ENCODE measurements around the gene RPIA. TPM values are rescaled to one million over a fixed set of nuclear protein-coding genes. Genes with fewer than 3 reads are reported as not detected.
"Not testable (repeated sequence)": the region's sequence is repeated elsewhere in the genome, so short reads cannot be mapped to it uniquely, and the experiment has no call there.

The RPIA gene
- total RNA-seq, 4 donors from 2014 or later, result 16.3 to 28.1 (median 16.6) TPM

- DNase-seq, result peak; percentile 32 to 77 (median 77)
- peak overlapping the region; percentile 11 to 33 (median 32) for H3K4me3 ChIP-seq
- H3K9me3 ChIP-seq, result no peaks in the 10 kb centered on the region
- TF ChIP-seq POLR2A (IDR thresholded peaks at IDR 0.05) (no peak), CTCF (IDR thresholded peaks at IDR 0.05) (no peak)
- peak overlapping the region in 2 of 4 donors; percentile 25 to 51 for H3K27ac ChIP-seq
- no peaks in the 10 kb centered on the region for H3K36me3 ChIP-seq
- H3K4me1 ChIP-seq, result peaks cover 0 to 11% (median 6%) of the 10 kb centered on the region in 4 donors
- H3K27me3 ChIP-seq, result no peaks in the 10 kb centered on the region
These were observed 73.8 kb downstream of the RPIA start for GRCh38 chr2:88765154-88765888.

- not testable (repeated sequence) for H3K27ac ChIP-seq, H3K36me3 ChIP-seq, DNase-seq, H3K9me3 ChIP-seq, H3K27me3 ChIP-seq
- peak overlapping the region; percentile 11 to 33 (median 32) for H3K4me3 ChIP-seq
- peaks cover 0 to 11% (median 6%) of the 10 kb centered on the region in 4 donors for H3K4me1 ChIP-seq
These were observed 74.5 kb downstream of the RPIA start for GRCh38 chr2:88765889-88766481.

- Histone ChIP-seq H3K27me3 (no peaks in the 10 kb centered on the region), H3K27ac (no peak overlapping the region), H3K9me3 (no peaks in the 10 kb centered on the region), H3K4me3 (no peak overlapping the region), H3K4me1 (peaks cover 0 to 10% (median 5%) of the 10 kb centered on the region in 4 donors), H3K36me3 (no peaks in the 10 kb centered on the region)
- TF ChIP-seq POLR2A (IDR thresholded peaks at IDR 0.05) (no peak), CTCF (IDR thresholded peaks at IDR 0.05) (no peak)
- DNase-seq, result no peak
These were observed 78.5 kb downstream of the RPIA start for GRCh38 chr2:88770016-88770415.

GRCh38 chr2:88773233-88774028 is 82.0 kb downstream of the RPIA start:
- H3K27ac ChIP-seq, DNase-seq, H3K4me1 ChIP-seq, H3K9me3 ChIP-seq, H3K4me3 ChIP-seq, H3K36me3 ChIP-seq, H3K27me3 ChIP-seq: not testable (repeated sequence)

GRCh38 chr2:88789213-88789612 is 97.7 kb downstream of the RPIA start:
- H3K27me3 ChIP-seq, H3K27ac ChIP-seq, H3K36me3 ChIP-seq, H3K4me1 ChIP-seq, H3K9me3 ChIP-seq, DNase-seq, H3K4me3 ChIP-seq: not testable (repeated sequence)

GRCh38 chr2:88795932-88796331 is 104.5 kb downstream of the RPIA start:
- not testable (repeated sequence) for H3K4me1 ChIP-seq, H3K36me3 ChIP-seq, H3K9me3 ChIP-seq, H3K27me3 ChIP-seq, DNase-seq, H3K27ac ChIP-seq, H3K4me3 ChIP-seq

GRCh38 chr2:88796523-88796922 is 105.0 kb downstream of the RPIA start:
- H3K4me3 ChIP-seq, H3K9me3 ChIP-seq, H3K36me3 ChIP-seq, DNase-seq, H3K4me1 ChIP-seq, H3K27me3 ChIP-seq, H3K27ac ChIP-seq: not testable (repeated sequence)

GRCh38 chr2:88797164-88797563 is 105.7 kb downstream of the RPIA start:
- H3K36me3 ChIP-seq, H3K4me1 ChIP-seq, DNase-seq, H3K9me3 ChIP-seq, H3K27ac ChIP-seq, H3K4me3 ChIP-seq, H3K27me3 ChIP-seq: not testable (repeated sequence)

Other genes starting within 250 kb of the RPIA start
- gene FOXI3, start 239.0 kb upstream of the RPIA start, total RNA-seq, result not detected
- 10 to 100 TPM; 17.1 to 93.3 (median 18.6) TPM for gene EIF2AK3, start 64.2 kb upstream of the RPIA start, total RNA-seq

All from Peyer's patch (tissue), 4 donors.